Mucosa of stomach (tissue), 1 donor: ENCODE results near the gene IPO13.

Experiments
- H3K27me3 ChIP-seq: one replicate; pipeline ENCODE4 v1.7.0; 2013; ENCODE audit warnings: mild to moderate bottlenecking, low read length; ENCODE audit not compliant: control insufficient read depth, insufficient read depth
- H3K36me3 ChIP-seq: one replicate; pipeline ENCODE4 v1.7.0; 2013; ENCODE audit warnings: low read length; ENCODE audit not compliant: control insufficient read depth, insufficient read depth
- H3K4me1 ChIP-seq: one replicate; pipeline ENCODE4 v1.7.0; 2013; ENCODE audit warnings: mild to moderate bottlenecking, low read length; ENCODE audit not compliant: control insufficient read depth, insufficient read depth
- H3K4me3 ChIP-seq: one replicate; pipeline ENCODE4 v1.7.0; 2013; ENCODE audit warnings: low read length
- H3K9ac ChIP-seq: one replicate; pipeline ENCODE4 v1.7.0; 2013; ENCODE audit warnings: mild to moderate bottlenecking, low read length, moderate library complexity
- H3K9me3 ChIP-seq: one replicate; pipeline ENCODE4 v1.7.0; 2013; ENCODE audit warnings: mild to moderate bottlenecking, low read length, moderate library complexity; ENCODE audit not compliant: control insufficient read depth
- donor health status: Pancreatic carcinoma.

Gene IPO13

GRCh38 chr1:43971336-43971980 lies 24.7 kb downstream of the IPO13 start:
- H3K9ac ChIP-seq: no peak overlapping the region
- peaks cover 25% of the 10 kb centered on the region for H3K4me1 ChIP-seq
- no peaks in the 10 kb centered on the region for H3K9me3 ChIP-seq
- H3K4me3 ChIP-seq: no peak overlapping the region
- H3K36me3 ChIP-seq: peaks cover 1% of the 10 kb centered on the region
- no peaks in the 10 kb centered on the region for H3K27me3 ChIP-seq

- H3K27me3 ChIP-seq: no peaks in the 10 kb centered on the region
- H3K9me3 ChIP-seq: no peaks in the 10 kb centered on the region
- peak overlapping the region; percentile 56 for H3K4me3 ChIP-seq
- peaks cover 42% of the 10 kb centered on the region for H3K4me1 ChIP-seq
- peaks cover 6% of the 10 kb centered on the region for H3K36me3 ChIP-seq
- peak overlapping the region; percentile 90 for H3K9ac ChIP-seq
These were observed 27.3 kb downstream of the IPO13 start for GRCh38 chr1:43973981-43974442.

- H3K4me1 ChIP-seq: peaks cover 40% of the 10 kb centered on the region
- no peaks in the 10 kb centered on the region for H3K27me3 ChIP-seq
- peak within 1 kb of the TSS; percentile 88 for H3K4me3 ChIP-seq
- H3K36me3 ChIP-seq: peaks cover 6% of the 10 kb centered on the region
- peak within 1 kb of the TSS; percentile 90 for H3K9ac ChIP-seq
- H3K9me3 ChIP-seq: no peaks in the 10 kb centered on the region
These were observed 27.9 kb downstream of the IPO13 start, which contains the start of gene ATP6V0B for GRCh38 chr1:43974443-43975248. Gene ATP6V0B, plus strand, starts transcription at chr1:43974960. Its CDS starts 81 bp downstream, at chr1:43975041.

GRCh38 chr1:43975249-43975961 lies 28.7 kb downstream of the IPO13 start:
- Histone ChIP-seq H3K9ac (peak overlapping the region; percentile 90), H3K27me3 (no peaks in the 10 kb centered on the region), H3K36me3 (peaks cover 6% of the 10 kb centered on the region), H3K4me3 (peak overlapping the region; percentile 88), H3K4me1 (peaks cover 42% of the 10 kb centered on the region), H3K9me3 (no peaks in the 10 kb centered on the region)

- H3K27me3 ChIP-seq: no peaks in the 10 kb centered on the region
- peaks cover 6% of the 10 kb centered on the region for H3K36me3 ChIP-seq
- peaks cover 44% of the 10 kb centered on the region for H3K4me1 ChIP-seq
- peak overlapping the region; percentile 88 for H3K4me3 ChIP-seq
- no peaks in the 10 kb centered on the region for H3K9me3 ChIP-seq
- peak overlapping the region; percentile 90 for H3K9ac ChIP-seq
These were observed 29.3 kb downstream of the IPO13 start for GRCh38 chr1:43976045-43976444.

- Histone ChIP-seq H3K9ac (no peak overlapping the region), H3K36me3 (peaks cover 6% of the 10 kb centered on the region), H3K4me1 (peaks cover 49% of the 10 kb centered on the region), H3K9me3 (no peaks in the 10 kb centered on the region), H3K4me3 (no peak overlapping the region), H3K27me3 (no peaks in the 10 kb centered on the region)
These were observed 30.1 kb downstream of the IPO13 start for GRCh38 chr1:43976890-43977289.

- H3K27me3 ChIP-seq: no peaks in the 10 kb centered on the region
- no peak overlapping the region for H3K4me3 ChIP-seq
- no peaks in the 10 kb centered on the region for H3K9me3 ChIP-seq
- H3K9ac ChIP-seq: no peak overlapping the region
- H3K4me1 ChIP-seq: peaks cover 49% of the 10 kb centered on the region
- H3K36me3 ChIP-seq: peaks cover 6% of the 10 kb centered on the region
These were observed 30.9 kb downstream of the IPO13 start for GRCh38 chr1:43977376-43978263.

- Histone ChIP-seq H3K9me3 (no peaks in the 10 kb centered on the region), H3K27me3 (no peaks in the 10 kb centered on the region), H3K4me1 (peaks cover 49% of the 10 kb centered on the region), H3K36me3 (peaks cover 6% of the 10 kb centered on the region), H3K9ac (no peak overlapping the region), H3K4me3 (no peak overlapping the region)
These were observed 31.5 kb downstream of the IPO13 start for GRCh38 chr1:43978264-43978550.

GRCh38 chr1:43978551-43979260 lies 32.0 kb downstream of the IPO13 start, which contains the start of gene B4GALT2:
Gene B4GALT2, plus strand, starts transcription at chr1:43979210. Its CDS starts 1,951 bp downstream, at chr1:43981161.
- peak within 1 kb of the TSS; percentile 49 for H3K9ac ChIP-seq
- H3K4me3 ChIP-seq: peak within 1 kb of the TSS; percentile 42
- peaks cover 6% of the 10 kb centered on the region for H3K36me3 ChIP-seq
- peaks cover 49% of the 10 kb centered on the region for H3K4me1 ChIP-seq
- H3K27me3 ChIP-seq: no peaks in the 10 kb centered on the region
- no peaks in the 10 kb centered on the region for H3K9me3 ChIP-seq

- no peaks in the 10 kb centered on the region for H3K27me3 ChIP-seq
- H3K36me3 ChIP-seq: peaks cover 6% of the 10 kb centered on the region
- H3K9ac ChIP-seq: no peak overlapping the region
- no peaks in the 10 kb centered on the region for H3K9me3 ChIP-seq
- no peak overlapping the region for H3K4me3 ChIP-seq
- peaks cover 49% of the 10 kb centered on the region for H3K4me1 ChIP-seq
These were observed 32.4 kb downstream of the IPO13 start for GRCh38 chr1:43979261-43979527.
